Measurements from ENCODE around the gene RASSF5.

GRCh38 chr1:206586501-206587445 is 79.4 kb downstream of the RASSF5 start:
- TF ChIP-seq CTCF (IDR thresholded peaks at IDR 0.05; ENCODE audit: poor library complexity, severe bottlenecking) (no peak), EP300 (conservative IDR thresholded peaks at IDR 0.05; ENCODE audit: poor library complexity, severe bottlenecking) (no peak), REST (IDR thresholded peaks at IDR 0.05; ENCODE audit: borderline replicate concordance) (no peak), POLR2AphosphoS5 (IDR thresholded peaks at IDR 0.05) (no peak)

Data from neural cell (in vitro differentiated cells).